ENCODE results near the gene CCL8.

Gene CCL8

GRCh38 chr17:34358631-34359030 lies 39.4 kb downstream of the CCL8 start:
- no peaks in the 10 kb centered on the region for H3K9me3 ChIP-seq (ENCODE audit: insufficient read depth, low read length)
- no peaks in the 10 kb centered on the region for H3K27me3 ChIP-seq (ENCODE audit: low read length)
- H3K4me2 ChIP-seq (ENCODE audit: low read depth, low read length, poor library complexity, severe bottlenecking): no peak overlapping the region
- H3K79me2 ChIP-seq (ENCODE audit: insufficient read depth, low read length): no peaks in the 10 kb centered on the region
- H3F3A ChIP-seq (ENCODE audit: insufficient read depth): no peaks in the 10 kb centered on the region
- no peaks in the 10 kb centered on the region for H4K20me1 ChIP-seq (ENCODE audit: low read depth, low read length)
- no peak overlapping the region for H3K27ac ChIP-seq (ENCODE audit: low read depth, low read length)
- TF ChIP-seq CTCF (IDR thresholded peaks at IDR 0.05; ENCODE audit: insufficient read depth, low read length, poor library complexity, severe bottlenecking) (no peak), EZH2phosphoT487 (conservative IDR thresholded peaks at IDR 0.05; ENCODE audit: low read length) (no peak)
- H3K9ac ChIP-seq (ENCODE audit: low read length): no peak overlapping the region
- H3K36me3 ChIP-seq (ENCODE audit: low read length): no peaks in the 10 kb centered on the region
- no peaks in the 10 kb centered on the region for H3K9me2 ChIP-seq (replicated peaks; ENCODE audit: insufficient read depth, low read length)
- H3K4me3 ChIP-seq (ENCODE audit: insufficient read depth, low read length, poor library complexity, severe bottlenecking): no peak overlapping the region
- no peak overlapping the region for H2AFZ ChIP-seq (ENCODE audit: low read depth, low read length, severe bottlenecking)

DNA sequence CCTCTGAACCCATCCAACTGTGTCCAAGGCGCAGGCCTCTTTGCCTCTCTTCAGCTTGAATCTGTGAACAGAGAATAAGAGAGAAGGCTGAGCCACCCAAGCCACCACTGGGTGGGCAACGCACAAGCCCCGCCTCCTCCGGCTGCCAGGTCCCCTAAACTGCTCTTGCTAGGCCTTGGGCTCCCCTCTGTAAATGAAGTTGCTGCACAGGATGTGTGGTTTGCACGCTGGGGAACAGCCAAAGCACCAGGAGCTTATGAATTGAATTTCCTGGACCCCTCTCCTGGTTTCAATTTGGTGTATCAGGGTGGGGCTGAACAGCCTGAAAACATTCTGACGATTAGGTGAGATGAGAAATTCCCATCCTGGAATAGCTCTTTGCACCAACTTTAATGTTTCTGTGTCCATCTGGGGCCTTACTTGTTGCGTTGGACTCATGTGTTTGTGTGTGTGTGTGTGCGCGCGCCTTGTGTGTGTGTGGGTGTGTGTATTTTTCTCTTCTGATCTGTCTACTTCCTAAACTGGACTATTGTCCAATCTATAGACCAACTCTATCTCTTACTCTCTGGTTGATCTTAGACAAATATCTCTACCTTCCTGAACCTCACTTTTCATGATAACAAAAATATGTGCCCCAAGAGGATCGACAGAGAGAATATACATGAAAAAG lies 41.5 kb downstream of the CCL8 start:
- H3K4me3 ChIP-seq (ENCODE audit: insufficient read depth, low read length, poor library complexity, severe bottlenecking): no peak overlapping the region
- no peaks in the 10 kb centered on the region for H3K36me3 ChIP-seq (ENCODE audit: low read length)
- no peaks in the 10 kb centered on the region for H3K9me2 ChIP-seq (replicated peaks; ENCODE audit: insufficient read depth, low read length)
- H4K20me1 ChIP-seq (ENCODE audit: low read depth, low read length): no peaks in the 10 kb centered on the region
- no peak for TF ChIP-seq EZH2phosphoT487 (conservative IDR thresholded peaks at IDR 0.05; ENCODE audit: low read length)
- TF ChIP-seq CTCF (IDR thresholded peaks at IDR 0.05; ENCODE audit: insufficient read depth, low read length, poor library complexity, severe bottlenecking): no peak
- H3K4me2 ChIP-seq (ENCODE audit: low read depth, low read length, poor library complexity, severe bottlenecking): no peak overlapping the region
- no peaks in the 10 kb centered on the region for H3K79me2 ChIP-seq (ENCODE audit: insufficient read depth, low read length)
- H3K9ac ChIP-seq (ENCODE audit: low read length): no peak overlapping the region
- H3K27ac ChIP-seq (ENCODE audit: low read depth, low read length): no peak overlapping the region
- no peak overlapping the region for H2AFZ ChIP-seq (ENCODE audit: low read depth, low read length, severe bottlenecking)
- H3K9me3 ChIP-seq (ENCODE audit: insufficient read depth, low read length): no peaks in the 10 kb centered on the region
- no peaks in the 10 kb centered on the region for H3K27me3 ChIP-seq (ENCODE audit: low read length)
- H3F3A ChIP-seq (ENCODE audit: insufficient read depth): no peaks in the 10 kb centered on the region

DNA sequence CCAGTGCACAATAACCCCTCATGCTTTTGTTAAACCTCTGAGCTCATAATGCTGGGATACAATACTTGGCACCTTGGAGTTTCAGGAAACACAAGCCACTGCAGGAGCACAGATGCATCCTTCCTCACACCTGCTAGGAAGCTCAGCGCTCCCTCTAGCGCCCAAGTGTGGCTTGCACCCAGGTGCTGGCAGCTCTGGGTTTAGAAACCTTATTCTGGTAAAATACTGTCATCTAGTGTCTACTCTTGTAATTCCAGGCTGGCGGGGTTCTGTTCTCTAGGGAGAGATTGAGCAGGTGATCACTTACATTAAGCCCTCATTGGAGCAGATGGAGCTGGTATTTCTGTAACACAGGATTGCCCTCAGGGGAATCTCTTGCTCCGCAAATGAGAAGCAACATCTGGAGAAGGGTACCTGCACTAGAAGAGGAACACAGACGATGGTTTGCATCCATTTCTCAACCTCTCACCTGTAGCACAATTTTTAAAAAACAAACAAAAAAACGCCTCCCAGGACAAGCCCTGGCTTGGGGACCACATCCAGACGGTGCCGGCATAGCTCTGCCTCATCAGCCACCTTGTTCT lies 42.3 kb downstream of the CCL8 start:
- H2AFZ ChIP-seq (ENCODE audit: low read depth, low read length, severe bottlenecking): no peak overlapping the region

More for the DNA sequence above, 42.3 kb downstream of the CCL8 start:
- Histone ChIP-seq H3K9me2 (replicated peaks; ENCODE audit: insufficient read depth, low read length) (no peaks in the 10 kb centered on the region), H3F3A (ENCODE audit: insufficient read depth) (no peaks in the 10 kb centered on the region), H4K20me1 (ENCODE audit: low read depth, low read length) (no peaks in the 10 kb centered on the region), H3K79me2 (ENCODE audit: insufficient read depth, low read length) (no peaks in the 10 kb centered on the region), H3K36me3 (ENCODE audit: low read length) (no peaks in the 10 kb centered on the region), H3K27ac (ENCODE audit: low read depth, low read length) (no peak overlapping the region), H3K9me3 (ENCODE audit: insufficient read depth, low read length) (no peaks in the 10 kb centered on the region), H3K9ac (ENCODE audit: low read length) (no peak overlapping the region), H3K4me3 (ENCODE audit: insufficient read depth, low read length, poor library complexity, severe bottlenecking) (no peak overlapping the region), H3K27me3 (ENCODE audit: low read length) (no peaks in the 10 kb centered on the region), H3K4me2 (ENCODE audit: low read depth, low read length, poor library complexity, severe bottlenecking) (no peak overlapping the region)
- TF ChIP-seq CTCF (IDR thresholded peaks at IDR 0.05; ENCODE audit: insufficient read depth, low read length, poor library complexity, severe bottlenecking): peak; percentile 97
- no peak for TF ChIP-seq EZH2phosphoT487 (conservative IDR thresholded peaks at IDR 0.05; ENCODE audit: low read length)
